Fibroblast of mammary gland (primary cell): ENCODE measurements around the gene FAM76B.

ENCODE experiments used
- DNase-seq: peaks from one replicate; pipeline ENCODE4 v3.0.0-alpha.2; 2010; ENCODE audit warnings: low read depth
- H3K4me3 ChIP-seq: 2 replicates; pipeline ENCODE4 v1.5.1; 2011; ENCODE audit warnings: low read depth, mild to moderate bottlenecking, low read length, moderate library complexity; ENCODE audit not compliant: control insufficient read depth
- TF ChIP-seq, protein P1 (sequence below): conservative IDR thresholded peaks from 2 replicates; pipeline ENCODE4 v1.5.1; 2011; ENCODE audit warnings: low read depth, low read length, inconsistent platforms; ENCODE audit not compliant: control insufficient read depth, insufficient read depth

Gene FAM76B

DNA sequence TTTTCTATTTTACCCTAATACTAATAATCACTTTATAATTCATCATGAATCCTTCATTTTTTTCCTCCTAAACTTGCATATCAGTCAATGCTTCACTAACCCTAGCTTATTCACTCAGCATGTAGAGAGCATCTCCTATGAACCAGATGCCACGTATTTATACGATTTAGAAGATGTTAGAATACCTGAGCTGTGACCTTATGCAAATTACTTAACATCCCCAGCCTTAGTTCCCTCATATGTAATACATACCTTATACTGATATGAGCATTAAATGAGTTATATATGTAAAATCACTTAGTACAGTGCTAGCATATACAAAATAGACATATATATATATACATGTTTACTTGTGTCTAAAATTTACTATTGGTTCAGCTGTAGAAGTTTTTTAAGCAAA is 9.0 kb downstream of the FAM76B start:
- no peak for DNase-seq
- TF ChIP-seq, protein P1, sequence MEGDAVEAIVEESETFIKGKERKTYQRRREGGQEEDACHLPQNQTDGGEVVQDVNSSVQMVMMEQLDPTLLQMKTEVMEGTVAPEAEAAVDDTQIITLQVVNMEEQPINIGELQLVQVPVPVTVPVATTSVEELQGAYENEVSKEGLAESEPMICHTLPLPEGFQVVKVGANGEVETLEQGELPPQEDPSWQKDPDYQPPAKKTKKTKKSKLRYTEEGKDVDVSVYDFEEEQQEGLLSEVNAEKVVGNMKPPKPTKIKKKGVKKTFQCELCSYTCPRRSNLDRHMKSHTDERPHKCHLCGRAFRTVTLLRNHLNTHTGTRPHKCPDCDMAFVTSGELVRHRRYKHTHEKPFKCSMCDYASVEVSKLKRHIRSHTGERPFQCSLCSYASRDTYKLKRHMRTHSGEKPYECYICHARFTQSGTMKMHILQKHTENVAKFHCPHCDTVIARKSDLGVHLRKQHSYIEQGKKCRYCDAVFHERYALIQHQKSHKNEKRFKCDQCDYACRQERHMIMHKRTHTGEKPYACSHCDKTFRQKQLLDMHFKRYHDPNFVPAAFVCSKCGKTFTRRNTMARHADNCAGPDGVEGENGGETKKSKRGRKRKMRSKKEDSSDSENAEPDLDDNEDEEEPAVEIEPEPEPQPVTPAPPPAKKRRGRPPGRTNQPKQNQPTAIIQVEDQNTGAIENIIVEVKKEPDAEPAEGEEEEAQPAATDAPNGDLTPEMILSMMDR: no peak

DNA sequence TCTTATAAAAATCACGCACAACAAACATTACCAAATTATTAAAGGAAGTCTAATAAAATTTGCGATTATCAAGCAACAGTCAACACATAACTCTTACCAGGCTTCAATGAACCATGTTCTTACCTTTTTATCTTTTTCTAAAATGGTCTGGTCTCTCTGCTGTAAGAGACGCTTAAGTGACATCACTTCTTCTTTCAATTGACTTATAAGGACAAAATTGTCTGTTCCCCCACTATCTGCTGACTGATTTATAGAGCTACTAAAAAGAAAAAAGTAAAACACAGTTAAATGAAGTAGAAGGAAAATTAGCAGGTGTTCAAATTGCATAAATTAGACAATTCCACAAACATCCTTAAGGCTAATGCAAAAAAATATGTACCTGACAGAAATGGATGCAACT is 10.9 kb downstream of the FAM76B start:
- DNase-seq: no peak
- no peak overlapping the region for H3K4me3 ChIP-seq
- TF ChIP-seq, protein P1: no peak

More for the DNA sequence above, 9.0 kb downstream of the FAM76B start:
- H3K4me3 ChIP-seq: no peak overlapping the region

DNA sequence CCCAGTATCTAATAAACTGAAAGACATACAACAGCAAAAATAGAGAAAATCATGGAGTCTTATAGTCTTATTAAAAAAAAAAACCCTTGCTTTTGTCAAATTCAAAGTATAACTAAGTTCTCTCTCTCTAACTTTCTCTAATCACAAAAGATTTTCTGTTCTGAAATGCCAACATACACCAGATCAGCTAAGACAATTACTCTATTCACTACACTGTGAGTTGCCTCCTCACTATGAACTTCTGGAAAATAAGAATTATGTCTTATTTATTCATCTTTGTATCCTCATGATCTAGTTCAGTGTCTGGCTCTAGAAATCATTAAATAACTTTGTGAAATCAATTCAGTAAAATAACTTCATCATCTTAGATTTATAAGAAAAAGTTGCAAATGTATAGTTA is 12.7 kb downstream of the FAM76B start:
- H3K4me3 ChIP-seq: no peak overlapping the region
- DNase-seq: no peak
- TF ChIP-seq, protein P1: no peak

DNA sequence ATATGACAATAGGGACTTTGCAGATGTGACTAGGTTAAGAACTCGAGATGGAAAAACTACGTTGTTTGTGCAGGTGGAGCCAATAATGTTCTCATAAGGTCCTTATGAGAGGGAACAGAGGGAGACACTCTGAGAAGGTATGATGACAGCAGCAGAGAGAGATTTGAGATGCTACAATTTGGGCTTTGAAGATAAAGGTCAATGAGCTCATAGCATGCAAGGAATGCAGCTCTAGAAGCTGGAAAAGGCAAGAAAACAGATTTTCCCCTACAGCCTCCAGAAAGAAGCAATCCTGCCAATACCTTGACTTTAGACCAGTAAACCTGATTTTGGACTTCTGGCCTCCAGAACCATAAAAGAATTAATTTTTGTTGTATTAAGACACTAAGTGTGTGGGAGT is 21.1 kb downstream of the FAM76B start:
- no peak overlapping the region for H3K4me3 ChIP-seq
- DNase-seq: no peak
- TF ChIP-seq, protein P1: no peak

DNA sequence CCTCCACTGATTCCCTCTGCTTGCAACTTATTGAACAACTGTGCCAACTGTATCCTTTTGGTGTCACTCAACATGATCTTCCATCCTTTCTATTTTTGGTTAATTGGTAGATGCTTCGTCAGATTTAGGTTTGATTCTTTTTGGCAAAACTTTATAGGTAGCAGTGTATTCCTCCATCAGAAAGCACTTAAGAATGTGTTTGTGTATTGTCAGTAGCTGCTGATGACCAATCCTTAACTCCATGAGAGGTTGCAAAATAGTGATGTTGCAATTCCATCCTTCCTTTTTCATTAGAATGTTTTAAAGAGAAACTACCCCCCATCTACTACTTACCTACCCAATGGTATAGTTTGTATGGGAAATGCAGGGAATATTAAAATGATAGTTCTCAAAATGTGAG is 22.1 kb downstream of the FAM76B start:
- TF ChIP-seq, protein P1: no peak
- peak; percentile 87 for DNase-seq
- no peak overlapping the region for H3K4me3 ChIP-seq

DNA sequence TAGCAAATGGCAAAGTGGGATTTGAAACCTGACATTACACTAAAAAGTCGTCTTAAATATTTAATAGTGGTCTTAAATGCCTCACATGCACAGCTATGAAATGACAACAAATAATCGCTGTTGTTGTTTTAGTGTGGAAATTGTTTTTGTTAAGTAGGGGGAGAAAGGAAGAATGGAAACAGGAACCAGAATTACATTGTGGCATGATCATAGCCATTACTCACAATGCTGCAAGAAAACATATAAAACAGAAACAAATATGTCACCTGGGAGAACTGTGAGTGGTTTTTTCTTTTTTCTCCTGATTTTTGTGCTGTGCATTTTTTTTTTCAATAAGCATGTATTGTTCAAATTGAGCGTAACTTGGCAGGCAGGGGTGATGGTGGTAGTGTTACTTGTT is 22.9 kb downstream of the FAM76B start:
- DNase-seq: no peak
- H3K4me3 ChIP-seq: no peak overlapping the region
- TF ChIP-seq, protein P1: no peak

DNA sequence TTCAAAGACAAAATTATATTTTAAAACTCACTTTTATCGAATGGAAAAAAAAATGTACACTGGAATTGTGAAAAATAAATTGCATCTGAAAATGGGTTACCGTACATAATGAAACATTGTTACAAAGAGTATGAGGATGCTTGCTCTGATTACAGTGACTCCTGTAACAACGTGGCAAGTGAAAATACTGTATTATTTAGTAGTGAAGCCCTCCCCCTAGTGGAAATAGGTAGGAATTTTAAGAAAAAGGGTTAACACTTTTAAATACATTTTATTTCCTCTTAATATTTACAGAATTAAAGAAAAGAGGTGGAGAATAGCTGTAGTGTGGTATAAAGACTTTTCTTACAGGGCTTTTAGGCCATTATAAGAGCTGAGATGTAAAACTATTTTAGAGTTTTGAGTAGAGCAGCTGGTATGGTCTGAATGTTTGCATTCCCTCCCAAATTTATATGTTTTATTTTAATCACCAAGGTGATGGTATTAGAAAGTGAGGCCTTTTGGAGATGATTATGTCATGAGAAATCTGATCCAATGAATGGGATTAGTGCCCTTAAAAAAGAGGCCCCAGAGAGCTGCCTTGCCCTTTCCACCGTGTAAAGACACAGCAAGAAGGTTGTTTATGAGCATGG is 25.2 kb downstream of the FAM76B start:
- H3K4me3 ChIP-seq: no peak overlapping the region
- DNase-seq: peak; percentile 73
- TF ChIP-seq, protein P1: peak; percentile 56
